Tibial artery (tissue), 4 donors: ENCODE data around the gene PRKAG2.

Experiments
- DNase-seq, 2 donors: peaks; one replicate each; pipeline ENCODE4 v3.0.0-alpha.2; 2019
- H3K27ac ChIP-seq, 2 donors: fragments of 200-600 bp; sonication (generic) in 1 of 2; 1 replicate in 1 of 2; 2 replicates in 1 of 2; pipeline ENCODE4 v1.5.1; 2018 to 2019; ENCODE audit warnings: mild to moderate bottlenecking in 1 of 2
- H3K27me3 ChIP-seq, 2 donors: fragments of 200-600 bp; sonication (generic) in 1 of 2; one replicate each; pipeline versions ENCODE4 v1.5.1 to v1.6.0; 2016 to 2019
- H3K36me3 ChIP-seq, 3 donors: fragments of 200-600 bp; sonication (generic) in 2 of 3; one replicate each; pipeline ENCODE4 v1.5.1; 2016 to 2019; ENCODE audit warnings: mild to moderate bottlenecking in 2 of 3
- H3K4me1 ChIP-seq, 4 donors: fragments of 200-600 bp; sonication (generic) in 2 of 4; 1 replicate in 3 of 4; 2 replicates in 1 of 4; pipeline ENCODE4 v1.5.1; 2016 to 2019
- H3K4me3 ChIP-seq, 2 donors: fragments of 200-600 bp; sonication (generic) in 1 of 2; 1 replicate in 1 of 2; 2 replicates in 1 of 2; pipeline ENCODE4 v1.5.1; 2018 to 2019; ENCODE audit warnings: mild to moderate bottlenecking in 2 of 2
- H3K9me3 ChIP-seq, 3 donors: fragments of 200-600 bp; sonication (generic) in 1 of 3; one replicate each; pipeline ENCODE4 v1.5.1; 2016 to 2019
- intact Hi-C: fragments of 100-400 bp; cut with DNase I; formaldehyde crosslinking; loops from one replicate; pipeline ENCODE4 v1.15.0; 2023; ENCODE audit warnings: low total_unique reads
- TF ChIP-seq, protein P1 (sequence below), 2 experiments: fragments of 200-600 bp in 1 of 2; fragments of 450-650 bp in 1 of 2; IDR thresholded peaks; one replicate each; pipeline ENCODE4 v1.5.1; 2017 to 2019; ENCODE audit warnings: antibody characterized with exemption in 2 of 2, mild to moderate bottlenecking in 1 of 2, moderate library complexity in 1 of 2

PRKAG2 gene

DNA sequence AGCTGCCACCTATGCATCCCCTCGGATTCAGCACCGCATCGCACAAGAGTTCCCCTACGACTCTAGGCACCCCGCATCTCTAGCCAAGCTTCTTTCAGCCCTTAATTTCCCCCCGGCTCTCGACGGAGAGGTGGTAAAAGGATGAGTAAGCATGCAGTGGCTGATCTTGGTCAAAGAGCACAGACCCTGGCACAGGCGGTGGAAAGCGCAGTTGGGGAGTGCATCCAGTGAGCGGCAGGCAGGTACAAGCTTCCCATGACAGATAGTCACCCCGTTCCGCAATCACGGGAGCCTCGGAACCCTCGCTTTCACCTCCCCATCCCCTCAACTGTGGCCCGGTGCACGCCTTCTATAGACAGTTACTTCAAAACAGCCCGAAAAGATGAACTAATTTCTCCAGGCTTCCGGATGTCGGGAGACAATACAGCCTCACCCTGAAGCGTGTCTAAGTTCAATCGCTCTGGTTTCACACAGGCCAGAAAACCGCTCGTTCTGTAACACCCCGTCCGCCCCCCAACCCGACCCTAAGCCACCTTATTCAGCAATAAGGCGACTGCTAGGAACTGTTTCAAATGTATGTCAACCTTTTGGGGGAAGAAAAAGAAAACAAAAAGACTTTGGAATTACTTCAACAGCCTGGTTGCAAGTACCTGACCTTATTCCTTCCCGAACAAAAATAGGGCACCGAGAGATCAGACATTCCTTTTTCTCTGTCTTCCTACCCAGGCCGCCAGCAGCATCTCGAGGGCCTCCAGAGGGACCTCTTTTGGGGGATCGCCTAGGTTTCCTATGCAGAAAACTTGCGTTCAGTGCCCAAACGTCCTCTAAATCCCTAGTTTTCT, 358.6 kb downstream of the PRKAG2 start:
- intact Hi-C loops = no loop called here
- peak; percentile 50 to 77 for DNase-seq
- TF ChIP-seq, protein P1, sequence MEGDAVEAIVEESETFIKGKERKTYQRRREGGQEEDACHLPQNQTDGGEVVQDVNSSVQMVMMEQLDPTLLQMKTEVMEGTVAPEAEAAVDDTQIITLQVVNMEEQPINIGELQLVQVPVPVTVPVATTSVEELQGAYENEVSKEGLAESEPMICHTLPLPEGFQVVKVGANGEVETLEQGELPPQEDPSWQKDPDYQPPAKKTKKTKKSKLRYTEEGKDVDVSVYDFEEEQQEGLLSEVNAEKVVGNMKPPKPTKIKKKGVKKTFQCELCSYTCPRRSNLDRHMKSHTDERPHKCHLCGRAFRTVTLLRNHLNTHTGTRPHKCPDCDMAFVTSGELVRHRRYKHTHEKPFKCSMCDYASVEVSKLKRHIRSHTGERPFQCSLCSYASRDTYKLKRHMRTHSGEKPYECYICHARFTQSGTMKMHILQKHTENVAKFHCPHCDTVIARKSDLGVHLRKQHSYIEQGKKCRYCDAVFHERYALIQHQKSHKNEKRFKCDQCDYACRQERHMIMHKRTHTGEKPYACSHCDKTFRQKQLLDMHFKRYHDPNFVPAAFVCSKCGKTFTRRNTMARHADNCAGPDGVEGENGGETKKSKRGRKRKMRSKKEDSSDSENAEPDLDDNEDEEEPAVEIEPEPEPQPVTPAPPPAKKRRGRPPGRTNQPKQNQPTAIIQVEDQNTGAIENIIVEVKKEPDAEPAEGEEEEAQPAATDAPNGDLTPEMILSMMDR (IDR thresholded peaks at IDR 0.05) = no peak

DNA sequence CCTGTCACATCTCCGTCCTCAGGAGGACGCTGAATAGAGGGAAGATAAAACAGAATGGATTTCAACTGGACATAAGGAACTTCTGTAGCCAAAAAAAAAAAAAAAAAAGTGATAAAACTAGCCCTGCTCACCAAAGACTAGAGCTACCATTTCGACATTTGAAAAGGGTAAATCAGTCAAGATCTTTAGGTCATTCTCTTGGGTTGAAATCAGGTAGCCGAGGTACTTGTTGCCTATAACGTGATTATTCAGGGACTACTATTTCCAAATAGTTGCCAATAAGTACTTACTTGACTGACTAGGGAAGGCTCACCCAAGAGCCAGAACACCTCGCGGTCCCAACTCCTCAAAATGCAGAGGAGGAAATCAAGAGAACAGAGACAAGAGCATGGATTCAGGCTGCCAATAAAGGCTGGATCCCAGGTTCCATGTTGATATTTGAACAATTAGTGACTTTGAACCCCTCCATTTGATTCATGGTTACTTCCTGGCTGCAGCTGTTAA, 359.3 kb downstream of the PRKAG2 start:
- TF ChIP-seq, protein P1 (IDR thresholded peaks at IDR 0.05) = no peak
- no peak for DNase-seq
- Histone ChIP-seq H3K4me3 (peak overlapping the region; percentile 84 to 92), H3K9me3 (no peaks in the 10 kb centered on the region), H3K27ac (peak overlapping the region; percentile 93 to 100), H3K4me1 (peaks cover 0 to 62% (median 28%) of the 10 kb centered on the region in 4 donors), H3K27me3 (no peaks in the 10 kb centered on the region), H3K36me3 (no peaks in the 10 kb centered on the region)
- intact Hi-C loops = no loop called here

More for the DNA sequence above, 358.6 kb downstream of the PRKAG2 start:
- Histone ChIP-seq H3K27me3 (no peaks in the 10 kb centered on the region), H3K27ac (peak overlapping the region; percentile 93 to 100), H3K4me1 (peaks cover 0 to 55% (median 24%) of the 10 kb centered on the region in 4 donors), H3K9me3 (no peaks in the 10 kb centered on the region), H3K36me3 (no peaks in the 10 kb centered on the region), H3K4me3 (peak overlapping the region; percentile 84 to 92)

DNA sequence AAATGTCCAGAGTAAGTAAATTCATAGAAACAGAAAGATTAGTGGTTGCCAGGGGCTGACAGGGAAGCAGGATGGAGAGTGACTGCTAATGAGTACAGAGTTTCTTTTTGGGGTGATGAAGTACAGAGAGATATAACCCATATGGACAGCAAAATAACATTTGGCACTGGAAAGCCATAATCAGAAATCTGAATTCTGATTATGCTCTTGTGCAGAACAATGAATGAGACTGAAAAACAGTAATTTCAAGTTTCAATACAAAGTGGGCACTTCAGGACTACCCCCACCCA, 361.7 kb downstream of the PRKAG2 start:
- Histone ChIP-seq H3K27me3 (no peaks in the 10 kb centered on the region), H3K4me1 (peaks cover 0 to 78% (median 37%) of the 10 kb centered on the region in 4 donors), H3K4me3 (no peak overlapping the region), H3K27ac (no peak overlapping the region), H3K36me3 (no peaks in the 10 kb centered on the region), H3K9me3 (no peaks in the 10 kb centered on the region)
- TF ChIP-seq, protein P1 (IDR thresholded peaks at IDR 0.05) = no peak
- intact Hi-C loops = no loop called here
- DNase-seq = no peak

DNA sequence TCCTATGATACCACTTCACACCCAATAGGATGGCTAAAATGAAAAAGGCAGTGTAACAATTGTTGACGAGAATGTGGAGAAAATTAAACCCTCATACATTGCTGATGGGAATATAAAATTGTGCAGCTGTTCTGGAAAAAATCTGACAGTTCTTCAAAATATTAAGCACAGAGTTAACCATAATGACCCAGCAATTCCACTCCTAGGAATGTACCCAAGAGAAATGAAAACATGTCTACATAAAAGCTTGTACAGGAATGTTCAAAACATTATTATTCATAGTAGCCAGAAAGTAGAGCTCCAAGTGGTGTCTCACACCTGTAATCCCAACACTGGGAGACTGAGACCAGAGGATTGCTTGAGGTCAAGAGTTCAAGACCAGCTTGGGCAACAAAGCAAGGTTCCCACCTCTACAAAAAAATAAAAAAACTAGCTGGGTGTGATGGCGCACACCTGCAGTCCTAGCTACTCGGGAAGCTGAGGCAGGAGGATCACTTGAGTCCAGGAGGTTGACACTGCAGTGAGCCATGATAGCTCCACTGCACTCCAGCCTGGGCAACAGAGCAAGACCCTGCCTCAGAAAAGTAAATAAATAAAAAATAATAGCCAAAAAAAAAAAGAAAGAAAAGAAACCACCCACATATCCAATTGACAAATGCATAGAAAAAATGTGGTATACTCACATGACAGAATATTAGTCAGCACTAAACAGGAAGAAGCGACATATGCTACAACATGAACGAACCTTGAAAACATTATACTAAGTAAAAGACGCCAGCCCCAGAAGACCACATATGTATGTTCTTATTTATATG, 362.2 kb downstream of the PRKAG2 start:
- Histone ChIP-seq H3K27me3 (no peaks in the 10 kb centered on the region), H3K4me3 (no peak overlapping the region), H3K36me3 (no peaks in the 10 kb centered on the region), H3K27ac (no peak overlapping the region), H3K4me1 (peaks cover 0 to 83% (median 39%) of the 10 kb centered on the region in 4 donors), H3K9me3 (no peaks in the 10 kb centered on the region)
- no peak for DNase-seq
- intact Hi-C loops = no loop called here
- TF ChIP-seq, protein P1 (IDR thresholded peaks at IDR 0.05) = no peak

DNA sequence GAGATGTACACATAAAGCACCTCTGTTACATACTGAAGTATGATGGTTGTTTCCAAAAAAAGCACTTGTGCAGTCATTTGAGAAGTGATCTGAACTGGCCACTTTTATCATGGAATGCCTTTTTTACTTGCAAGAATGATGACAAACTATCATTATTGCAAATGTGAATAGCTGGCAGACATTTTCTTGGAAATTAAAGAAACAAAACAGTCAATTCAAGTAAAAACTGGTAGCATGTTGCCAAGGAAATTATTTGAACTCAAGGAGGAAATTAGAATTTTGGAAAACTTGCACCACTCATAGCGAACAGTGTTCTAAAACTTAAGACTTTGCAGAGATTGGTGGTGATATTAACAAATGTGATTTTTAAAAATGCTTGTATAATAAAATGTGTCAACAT, 363.8 kb downstream of the PRKAG2 start:
- intact Hi-C loops = no loop called here
- no peak for DNase-seq
- H3K27me3 ChIP-seq = no peaks in the 10 kb centered on the region
- no peaks in the 10 kb centered on the region for H3K9me3 ChIP-seq
- no peak overlapping the region for H3K27ac ChIP-seq
- no peak overlapping the region for H3K4me3 ChIP-seq
- peaks cover 0 to 98% (median 47%) of the 10 kb centered on the region in 4 donors for H3K4me1 ChIP-seq
- TF ChIP-seq, protein P1 (IDR thresholded peaks at IDR 0.05) = no peak
- H3K36me3 ChIP-seq = no peaks in the 10 kb centered on the region
